GM23338 (cell line): ENCODE results near the gene KIF24. TPM values are rescaled to one million over a fixed set of nuclear protein-coding genes. Genes with fewer than 3 reads are reported as not detected.

ENCODE experiments used
- ATAC-seq: fragments of 200-7000 bp; cut with Tn5 transposase; 3 replicates; pipeline ENCODE4 v1.9.1; 2020
- DNase-seq: peaks from one replicate; pipeline ENCODE4 v3.0.0-alpha.2; 2015; ENCODE audit warnings: low spot score
- H2AFZ ChIP-seq: fragments of 200-600 bp; sonication (generic); 2 replicates; pipeline ENCODE4 v1.8.0; 2016; ENCODE audit warnings: antibody characterized with exemption, mild to moderate bottlenecking, moderate library complexity
- H3F3A ChIP-seq: fragments of 200-600 bp; sonication (generic); replicated peaks from 2 replicates; pipeline ENCODE4 v1.8.0; 2017; ENCODE audit warnings: antibody characterized with exemption, mixed run types, low read depth
- H3K27ac ChIP-seq: fragments of 200-600 bp; sonication (generic); 2 replicates; pipeline ENCODE4 v1.6.1; 2016; ENCODE audit warnings: low read depth
- H3K27me3 ChIP-seq: fragments of 200-600 bp; sonication (generic); 2 replicates; pipeline ENCODE4 v1.8.0; 2016; ENCODE audit warnings: mild to moderate bottlenecking, mixed run types, moderate library complexity; ENCODE audit not compliant: insufficient read depth
- H3K36me3 ChIP-seq: fragments of 200-600 bp; sonication (generic); 2 replicates; pipeline ENCODE4 v1.8.0; 2016; ENCODE audit warnings: mild to moderate bottlenecking; ENCODE audit not compliant: insufficient read depth
- H3K4me1 ChIP-seq: fragments of 200-600 bp; sonication (generic); 2 replicates; pipeline ENCODE4 v1.8.0; 2016; ENCODE audit warnings: mild to moderate bottlenecking, moderate library complexity; ENCODE audit not compliant: insufficient read depth
- H3K4me2 ChIP-seq: fragments of 200-600 bp; sonication (generic); 2 replicates; pipeline ENCODE4 v1.7.1; 2017; ENCODE audit warnings: mixed run types
- H3K4me3 ChIP-seq: fragments of 200-600 bp; sonication (generic); 2 replicates; pipeline ENCODE4 v1.6.1; 2016; ENCODE audit warnings: mixed run types
- H3K79me2 ChIP-seq: fragments of 200-600 bp; sonication (generic); replicated peaks from 2 replicates; pipeline ENCODE4 v1.8.0; 2017; ENCODE audit warnings: mild to moderate bottlenecking; ENCODE audit not compliant: insufficient read depth
- H3K9me2 ChIP-seq: fragments of 200-600 bp; sonication (generic); 2 replicates; pipeline ENCODE4 v1.8.0; 2017; ENCODE audit not compliant: insufficient read depth
- H4K20me1 ChIP-seq: fragments of 200-600 bp; sonication (generic); replicated peaks from 2 replicates; pipeline ENCODE4 v1.8.0; 2017; ENCODE audit warnings: mild to moderate bottlenecking; ENCODE audit not compliant: insufficient read depth
- H3K27ac Mint-ChIP-seq: 2 replicates; pipeline ENCODE4 v1.8.0; 2020; ENCODE audit warnings: inconsistent platforms, mild to moderate bottlenecking, moderate library complexity, mixed read lengths
- H3K27me3 Mint-ChIP-seq: 3 replicates; pipeline ENCODE4 v1.8.0; 2022; ENCODE audit warnings: low read depth, mild to moderate bottlenecking, moderate library complexity, mixed read lengths, inconsistent platforms; ENCODE audit not compliant: insufficient read depth, poor library complexity
- H3K36me3 Mint-ChIP-seq: 3 replicates; pipeline ENCODE4 v1.8.0; 2021; ENCODE audit warnings: low read depth, mild to moderate bottlenecking, inconsistent platforms, moderate library complexity, mixed read lengths
- H3K4me1 Mint-ChIP-seq: 3 replicates; pipeline ENCODE4 v1.8.0; 2020; ENCODE audit warnings: mild to moderate bottlenecking, inconsistent platforms, mixed read lengths
- H3K4me3 Mint-ChIP-seq: 3 replicates; pipeline ENCODE4 v1.8.0; 2021; ENCODE audit warnings: moderate library complexity, mild to moderate bottlenecking, inconsistent platforms, mixed read lengths
- H3K9me3 Mint-ChIP-seq: 3 replicates; pipeline ENCODE4 v1.8.0; 2020; ENCODE audit warnings: moderate library complexity, mild to moderate bottlenecking, inconsistent platforms, mixed read lengths
- EZH2 ChIP-seq: fragments of 200-600 bp; sonication (generic); IDR thresholded peaks from one replicate; pipeline ENCODE4 v1.8.0; 2017; ENCODE audit warnings: antibody characterized with exemption, mild to moderate bottlenecking, low read depth; ENCODE audit not compliant: unreplicated experiment
- NANOG ChIP-seq: IDR thresholded peaks from 2 replicates; pipeline ENCODE4 v1.6.1; 2016; ENCODE audit warnings: antibody characterized with exemption, borderline replicate concordance
- STAT1 ChIP-seq: IDR thresholded peaks from one replicate; pipeline ENCODE4 v1.6.1; 2016; ENCODE audit warnings: antibody characterized with exemption; ENCODE audit not compliant: unreplicated experiment
- ZNF114 ChIP-seq: fragments of 250-450 bp; sonication (Bioruptor Pico); IDR thresholded peaks from 2 replicates; pipeline ENCODE4 v1.5.0; 2020; ENCODE audit warnings: mild to moderate bottlenecking, moderate library complexity
- polyA plus RNA-seq: library from polyadenylated mRNA; unstranded; fragments of >200 nt; fragmentation: Nextera tagmentation; extraction: Ambion mirVana; gene quantifications from 2 replicates; pipeline ENCODE4 v1.2.1, GENCODE V29; 2016
- total RNA-seq: library from RNA; depleted of rRNA; stranded (reverse); fragments of >200 nt; shearing (Covaris generic); gene quantifications from 2 replicates; pipeline ENCODE4 v1.2.3, GENCODE V29; 2014
- TF ChIP-seq, protein P1 (sequence below), 2 experiments: fragments of 200-600 bp in 1 of 2; sonication (generic) in 1 of 2; conservative IDR thresholded peaks; 2 replicates each; pipeline versions ENCODE4 v1.5.1 to v1.6.1; 2016 to 2017; ENCODE audit warnings: antibody characterized with exemption in 2 of 2, low read depth in 2 of 2, mild to moderate bottlenecking in 2 of 2, moderate library complexity in 1 of 2
- TF ChIP-seq, protein P2 (sequence below): IDR thresholded peaks from one replicate; pipeline ENCODE4 v1.6.1; 2018; ENCODE audit warnings: antibody characterized with exemption; ENCODE audit not compliant: unreplicated experiment

KIF24 gene
- total and polyA plus RNA-seq, 2 experiments from 2014 or later, result 1.3 to 4.4 TPM

DNA sequence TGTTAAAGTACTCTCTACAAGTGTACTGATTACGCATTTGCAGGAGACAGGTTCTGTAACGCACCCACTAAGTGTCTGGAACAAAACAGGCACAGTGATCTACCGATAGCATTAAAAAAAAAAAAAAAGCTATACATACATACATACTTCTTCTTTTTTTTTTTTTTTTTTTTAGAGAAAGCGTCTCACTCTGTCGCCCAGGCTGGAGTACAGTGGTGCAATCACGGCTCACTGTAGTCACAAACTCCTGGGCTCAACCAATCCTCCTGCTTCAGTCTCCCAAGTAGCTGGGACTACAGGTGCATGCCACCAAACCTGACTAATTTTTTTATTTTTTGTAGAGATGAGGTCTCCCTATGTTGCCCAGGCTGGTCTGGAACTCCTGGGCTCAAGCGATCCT, 7.6 kb downstream of the KIF24 start:
- Histone ChIP-seq H4K20me1 (no peaks in the 10 kb centered on the region), H3K4me1 (no peaks in the 10 kb centered on the region), H3K79me2 (0 out of 2 replicates have a peak, but pooled peaks cover 5% of the 10 kb centered on the region), H3K9me2 (no peaks in the 10 kb centered on the region), H3K4me2 (no peak overlapping the region), H3F3A (no peaks in the 10 kb centered on the region), H3K36me3 (no peaks in the 10 kb centered on the region), H2AFZ (no peak overlapping the region), H3K27me3 (no peaks in the 10 kb centered on the region), H3K4me3 (no peak overlapping the region), H3K27ac (no peak overlapping the region)
- no peaks in the 10 kb centered on the region for H3K36me3 Mint-ChIP-seq
- H3K27ac Mint-ChIP-seq, result no peak overlapping the region
- H3K4me3 Mint-ChIP-seq, result no peak overlapping the region
- no peaks in the 10 kb centered on the region for H3K9me3 Mint-ChIP-seq
- no peaks in the 10 kb centered on the region for H3K27me3 Mint-ChIP-seq
- ATAC-seq, result no peak
- TF ChIP-seq, protein P1, sequence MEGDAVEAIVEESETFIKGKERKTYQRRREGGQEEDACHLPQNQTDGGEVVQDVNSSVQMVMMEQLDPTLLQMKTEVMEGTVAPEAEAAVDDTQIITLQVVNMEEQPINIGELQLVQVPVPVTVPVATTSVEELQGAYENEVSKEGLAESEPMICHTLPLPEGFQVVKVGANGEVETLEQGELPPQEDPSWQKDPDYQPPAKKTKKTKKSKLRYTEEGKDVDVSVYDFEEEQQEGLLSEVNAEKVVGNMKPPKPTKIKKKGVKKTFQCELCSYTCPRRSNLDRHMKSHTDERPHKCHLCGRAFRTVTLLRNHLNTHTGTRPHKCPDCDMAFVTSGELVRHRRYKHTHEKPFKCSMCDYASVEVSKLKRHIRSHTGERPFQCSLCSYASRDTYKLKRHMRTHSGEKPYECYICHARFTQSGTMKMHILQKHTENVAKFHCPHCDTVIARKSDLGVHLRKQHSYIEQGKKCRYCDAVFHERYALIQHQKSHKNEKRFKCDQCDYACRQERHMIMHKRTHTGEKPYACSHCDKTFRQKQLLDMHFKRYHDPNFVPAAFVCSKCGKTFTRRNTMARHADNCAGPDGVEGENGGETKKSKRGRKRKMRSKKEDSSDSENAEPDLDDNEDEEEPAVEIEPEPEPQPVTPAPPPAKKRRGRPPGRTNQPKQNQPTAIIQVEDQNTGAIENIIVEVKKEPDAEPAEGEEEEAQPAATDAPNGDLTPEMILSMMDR (conservative IDR thresholded peaks at IDR 0.05; ENCODE audit: low read depth in 2 of 2), result no peak
- no peak for TF ChIP-seq NANOG
- no peak for TF ChIP-seq STAT1
- TF ChIP-seq ZNF114, result no peak
- DNase-seq, result no peak
- peaks cover 1% of the 10 kb centered on the region; the same call in 2 of the 3 replicates for H3K4me1 Mint-ChIP-seq

DNA sequence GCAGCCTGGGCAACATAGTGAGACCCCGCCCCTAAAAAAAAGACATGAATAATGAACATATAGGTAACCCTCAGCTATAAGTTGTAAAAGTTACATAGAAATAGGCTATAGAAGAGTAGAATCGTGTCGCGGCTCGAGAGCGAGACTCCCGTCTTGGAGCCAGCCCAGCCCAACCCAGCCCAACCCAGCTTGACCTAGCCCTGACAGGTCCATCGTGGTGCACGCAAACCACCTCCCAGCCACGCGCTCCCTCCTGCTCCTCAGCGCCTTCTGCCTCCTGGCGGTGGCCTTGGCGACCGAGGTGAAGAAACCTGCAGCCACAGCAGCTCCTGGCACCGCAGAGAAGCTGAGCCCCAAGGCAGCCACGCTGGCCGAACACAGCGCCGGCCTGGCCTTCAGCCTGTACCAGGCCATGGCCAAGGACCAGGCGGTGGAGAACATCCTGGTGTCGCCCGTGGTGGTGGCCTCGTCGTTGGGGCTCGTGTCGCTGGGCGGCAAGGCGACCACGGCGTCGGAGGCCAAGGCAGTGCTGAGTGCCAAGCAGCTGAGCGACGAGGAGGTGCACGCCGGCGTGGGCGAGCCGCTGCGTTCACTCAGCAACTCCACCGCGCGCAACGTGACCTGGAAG, 10.8 kb downstream of the KIF24 start:
- Histone ChIP-seq H3K79me2 (0 out of 2 replicates have a peak, but pooled peaks cover 5% of the 10 kb centered on the region), H3K9me2 (no peaks in the 10 kb centered on the region), H3K27me3 (no peaks in the 10 kb centered on the region), H3K4me1 (no peaks in the 10 kb centered on the region), H3F3A (no peaks in the 10 kb centered on the region), H3K4me2 (no peak overlapping the region), H3K27ac (no peak overlapping the region), H4K20me1 (no peaks in the 10 kb centered on the region), H3K4me3 (no peak overlapping the region), H2AFZ (no peak overlapping the region), H3K36me3 (no peaks in the 10 kb centered on the region)
- H3K27ac Mint-ChIP-seq, result no peak overlapping the region
- H3K9me3 Mint-ChIP-seq, result no peaks in the 10 kb centered on the region
- DNase-seq (no peak), ATAC-seq (no peak; the same call in 2 of the 3 replicates)
- H3K27me3 Mint-ChIP-seq, result no peaks in the 10 kb centered on the region
- H3K4me1 Mint-ChIP-seq, result no peaks in the 10 kb centered on the region
- TF ChIP-seq STAT1, result no peak
- TF ChIP-seq, protein P1 (conservative IDR thresholded peaks at IDR 0.05; ENCODE audit: low read depth in 2 of 2), result peak in 1 of 2 experiments; percentile 36; a peak in 2 of 4 replicates
- no peaks in the 10 kb centered on the region for H3K36me3 Mint-ChIP-seq
- H3K4me3 Mint-ChIP-seq, result no peak overlapping the region

DNA sequence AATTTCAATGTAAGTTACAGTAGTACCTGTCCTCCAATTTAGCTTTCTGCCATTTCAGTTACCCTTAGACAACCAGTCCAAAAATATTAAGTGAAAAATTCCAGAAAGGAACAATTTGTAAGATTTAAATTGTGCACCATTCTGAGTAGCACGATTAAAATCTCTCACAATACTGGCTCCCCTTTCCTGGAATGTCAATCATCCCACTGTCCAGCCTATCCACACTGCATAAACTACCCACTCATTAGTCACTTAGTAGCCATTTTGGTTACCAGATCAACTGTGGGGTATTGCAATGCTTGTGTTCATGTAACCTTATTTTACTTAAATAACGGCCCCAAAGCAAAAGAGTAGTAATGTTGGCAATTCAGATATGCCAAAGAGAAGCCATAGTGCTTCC, 11.6 kb downstream of the KIF24 start:
- Mint-ChIP-seq H3K4me3 (no peak overlapping the region), H3K4me1 (no peaks in the 10 kb centered on the region), H3K36me3 (no peaks in the 10 kb centered on the region), H3K27me3 (no peaks in the 10 kb centered on the region), H3K27ac (no peak overlapping the region), H3K9me3 (no peaks in the 10 kb centered on the region)
- H3K79me2 ChIP-seq, result 0 out of 2 replicates have a peak, but pooled peaks cover 5% of the 10 kb centered on the region
- no peak overlapping the region for H3K27ac ChIP-seq
- H3K9me2 ChIP-seq, result no peaks in the 10 kb centered on the region
- no peak overlapping the region for H3K4me2 ChIP-seq
- ATAC-seq, result no peak
- no peaks in the 10 kb centered on the region for H3K27me3 ChIP-seq
- H3K4me3 ChIP-seq, result no peak overlapping the region
- no peaks in the 10 kb centered on the region for H4K20me1 ChIP-seq
- no peak overlapping the region for H2AFZ ChIP-seq
- H3K36me3 ChIP-seq, result no peaks in the 10 kb centered on the region
- no peaks in the 10 kb centered on the region for H3K4me1 ChIP-seq
- H3F3A ChIP-seq, result no peaks in the 10 kb centered on the region
- no peak for DNase-seq
- TF ChIP-seq ZNF114 (no peak), EZH2 (no peak), STAT1 (no peak), NANOG (no peak)
- TF ChIP-seq, protein P2, sequence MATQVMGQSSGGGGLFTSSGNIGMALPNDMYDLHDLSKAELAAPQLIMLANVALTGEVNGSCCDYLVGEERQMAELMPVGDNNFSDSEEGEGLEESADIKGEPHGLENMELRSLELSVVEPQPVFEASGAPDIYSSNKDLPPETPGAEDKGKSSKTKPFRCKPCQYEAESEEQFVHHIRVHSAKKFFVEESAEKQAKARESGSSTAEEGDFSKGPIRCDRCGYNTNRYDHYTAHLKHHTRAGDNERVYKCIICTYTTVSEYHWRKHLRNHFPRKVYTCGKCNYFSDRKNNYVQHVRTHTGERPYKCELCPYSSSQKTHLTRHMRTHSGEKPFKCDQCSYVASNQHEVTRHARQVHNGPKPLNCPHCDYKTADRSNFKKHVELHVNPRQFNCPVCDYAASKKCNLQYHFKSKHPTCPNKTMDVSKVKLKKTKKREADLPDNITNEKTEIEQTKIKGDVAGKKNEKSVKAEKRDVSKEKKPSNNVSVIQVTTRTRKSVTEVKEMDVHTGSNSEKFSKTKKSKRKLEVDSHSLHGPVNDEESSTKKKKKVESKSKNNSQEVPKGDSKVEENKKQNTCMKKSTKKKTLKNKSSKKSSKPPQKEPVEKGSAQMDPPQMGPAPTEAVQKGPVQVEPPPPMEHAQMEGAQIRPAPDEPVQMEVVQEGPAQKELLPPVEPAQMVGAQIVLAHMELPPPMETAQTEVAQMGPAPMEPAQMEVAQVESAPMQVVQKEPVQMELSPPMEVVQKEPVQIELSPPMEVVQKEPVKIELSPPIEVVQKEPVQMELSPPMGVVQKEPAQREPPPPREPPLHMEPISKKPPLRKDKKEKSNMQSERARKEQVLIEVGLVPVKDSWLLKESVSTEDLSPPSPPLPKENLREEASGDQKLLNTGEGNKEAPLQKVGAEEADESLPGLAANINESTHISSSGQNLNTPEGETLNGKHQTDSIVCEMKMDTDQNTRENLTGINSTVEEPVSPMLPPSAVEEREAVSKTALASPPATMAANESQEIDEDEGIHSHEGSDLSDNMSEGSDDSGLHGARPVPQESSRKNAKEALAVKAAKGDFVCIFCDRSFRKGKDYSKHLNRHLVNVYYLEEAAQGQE, result no peak
- TF ChIP-seq, protein P1 (conservative IDR thresholded peaks at IDR 0.05; ENCODE audit: low read depth in 2 of 2), result no peak
